GM12801 (cell line): ENCODE data around the gene GATA5.

Experiments
- CTCF ChIP-seq: IDR thresholded peaks from one replicate; pipeline ENCODE4 v1.5.1; 2011; ENCODE audit warnings: control low read depth; ENCODE audit not compliant: insufficient read length; ENCODE audit errors: extremely low read depth

The GATA5 gene

GRCh38 chr20:62466806-62467537 lies 8.8 kb downstream of the GATA5 start:
- no peak for TF ChIP-seq CTCF

GRCh38 chr20:62466072-62466760 lies 9.6 kb downstream of the GATA5 start:
- no peak for TF ChIP-seq CTCF

DNA sequence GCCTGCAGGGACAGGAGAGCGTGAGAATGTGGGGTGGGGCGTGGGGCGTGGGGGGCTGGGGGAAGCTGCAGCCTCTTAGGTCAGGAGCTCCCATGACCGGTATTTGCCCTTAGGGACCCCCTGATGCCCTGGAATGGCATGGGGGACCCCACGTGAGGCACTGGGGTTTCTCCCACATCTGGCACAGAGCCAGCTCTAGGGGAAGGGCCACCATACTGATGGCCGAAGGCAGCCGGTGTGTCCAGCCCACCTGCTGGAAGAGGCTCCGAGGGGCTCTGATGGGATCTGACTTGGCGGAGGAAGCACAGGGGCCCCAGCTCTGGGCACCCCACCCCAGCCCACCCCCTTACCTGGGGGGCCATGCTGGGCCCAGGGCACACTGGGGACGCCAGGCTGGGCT lies 10.8 kb downstream of the GATA5 start:
- TF ChIP-seq CTCF, result no peak

GRCh38 chr20:62464425-62464770 lies 11.4 kb downstream of the GATA5 start:
- no peak for TF ChIP-seq CTCF

DNA sequence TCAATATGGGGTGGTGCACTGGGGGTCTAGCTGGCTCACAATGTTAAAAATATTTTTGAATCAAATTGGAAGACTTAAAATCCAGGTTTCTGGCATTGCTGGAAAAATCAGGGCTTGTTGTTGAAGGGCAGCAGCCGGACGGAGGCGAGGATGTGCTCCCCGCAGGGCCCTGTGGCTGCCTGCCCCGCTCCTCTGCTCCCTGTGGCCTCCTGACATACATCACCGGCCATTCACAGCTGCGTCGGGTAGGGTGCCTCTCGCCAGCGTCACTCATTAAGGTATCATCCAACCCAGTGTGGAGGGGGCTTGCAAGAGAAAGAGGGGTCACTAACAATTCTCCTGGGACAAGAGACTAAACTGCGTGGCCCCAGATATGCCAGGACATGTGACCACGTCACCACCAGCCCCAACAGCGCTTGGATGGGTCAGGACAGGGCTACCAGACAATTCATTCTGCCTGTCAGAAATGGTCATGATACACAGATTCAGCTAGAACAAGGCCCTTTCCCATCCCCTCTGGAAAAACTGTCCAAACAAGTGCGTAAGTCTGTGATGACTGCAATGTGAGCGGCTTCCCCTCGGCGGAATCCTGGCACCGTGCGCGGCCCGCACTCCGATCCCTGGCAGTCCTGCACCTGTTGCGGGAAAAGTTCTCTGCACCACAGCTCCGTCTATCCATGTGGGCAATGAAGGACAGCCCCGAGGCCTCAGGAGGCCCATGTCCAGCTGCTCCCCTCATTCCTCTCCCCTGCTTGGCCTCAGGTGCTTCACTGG lies 12.0 kb downstream of the GATA5 start:
- TF ChIP-seq CTCF, result no peak

DNA sequence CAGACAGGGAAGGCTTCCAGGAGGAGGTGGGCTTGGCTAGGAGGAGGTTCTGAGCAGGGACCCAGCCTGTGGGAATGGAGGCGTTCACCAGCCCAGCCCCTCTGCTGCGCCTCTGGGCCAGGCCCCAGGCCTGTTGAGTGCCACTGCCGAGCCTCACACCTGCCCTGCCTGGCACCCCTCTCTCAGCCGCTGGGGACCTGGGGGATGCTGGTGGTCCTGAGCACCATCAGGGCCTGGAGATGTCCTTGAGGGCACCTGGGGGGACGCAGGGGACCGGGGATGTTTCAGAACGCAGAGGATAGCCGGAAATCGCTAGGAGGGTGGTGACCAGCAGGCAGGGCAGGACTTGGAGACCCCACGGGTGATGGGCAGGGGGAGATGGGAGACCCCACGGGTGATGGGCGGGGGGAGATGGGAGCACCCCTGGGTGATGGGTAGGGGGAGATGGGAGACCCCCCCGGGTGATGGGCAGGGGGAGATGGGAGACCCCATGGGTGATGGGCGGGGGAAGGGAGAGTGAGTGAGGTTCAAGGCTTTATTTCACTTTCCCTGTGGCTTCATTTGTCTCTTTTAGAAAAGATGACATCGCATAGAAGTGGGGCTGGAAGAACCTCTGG lies 12.7 kb downstream of the GATA5 start:
- no peak for TF ChIP-seq CTCF

DNA sequence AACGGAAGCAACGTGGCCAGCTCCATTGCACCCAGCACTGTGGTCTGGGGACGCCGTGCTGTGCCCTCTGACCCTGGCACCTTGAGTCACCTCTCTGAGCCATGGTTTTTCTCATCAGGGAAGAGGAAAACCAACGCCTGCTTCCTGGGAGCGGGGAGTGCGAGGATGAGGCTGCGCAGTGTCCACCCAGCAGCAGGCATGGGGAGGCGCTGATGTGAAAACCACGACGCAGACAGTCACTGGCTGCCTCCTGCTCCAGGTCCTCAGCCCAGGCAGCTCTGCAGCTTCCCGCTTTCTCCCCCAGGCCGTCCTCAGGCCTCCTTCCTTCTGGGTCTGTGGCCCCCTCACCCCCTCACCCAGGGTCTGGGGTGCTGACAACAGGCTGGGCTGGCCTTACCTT lies 14.0 kb downstream of the GATA5 start:
- no peak for TF ChIP-seq CTCF
